Hepatocyte (in vitro differentiated cells): ENCODE measurements around the gene PSMD12.
"Not testable (repeated sequence)": the region's sequence is repeated elsewhere in the genome, so short reads cannot be mapped to it uniquely, and the experiment has no call there.

Source experiments
- EZH2 ChIP-seq: fragments of 200-600 bp; sonication (generic); IDR thresholded peaks from 2 replicates; pipeline ENCODE4 v1.6.1; 2016; ENCODE audit warnings: antibody characterized with exemption, mild to moderate bottlenecking, borderline replicate concordance
- EZH2phosphoT487 ChIP-seq: fragments of 200-600 bp; sonication (generic); IDR thresholded peaks from one replicate; pipeline ENCODE4 v1.6.1; 2018; ENCODE audit warnings: antibody characterized with exemption, mild to moderate bottlenecking, low read depth, moderate library complexity; ENCODE audit not compliant: unreplicated experiment, severe bottlenecking

DNA sequence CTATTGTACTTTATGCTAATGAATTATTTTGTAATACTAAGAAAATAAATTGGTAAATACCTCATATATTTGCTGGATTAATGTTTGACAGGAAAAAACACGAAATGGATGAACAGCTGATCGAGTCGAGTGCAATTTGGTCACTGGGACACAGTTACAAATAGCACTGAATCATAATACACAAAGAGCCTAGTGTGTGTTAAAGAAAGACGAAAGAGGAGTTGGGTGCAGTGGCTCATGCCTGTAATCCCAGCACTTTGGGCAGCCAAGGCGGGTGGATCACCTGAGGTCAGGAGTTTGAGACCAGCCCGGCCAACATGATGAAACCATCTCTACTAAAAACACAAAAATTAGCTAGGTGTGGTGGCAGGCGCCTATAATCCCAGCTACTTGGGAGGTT lies 28.0 kb downstream of the PSMD12 start:
- TF ChIP-seq EZH2, EZH2phosphoT487: not testable (repeated sequence)
